GM21786 (cell line): Measurements from ENCODE around the gene F8A1.
"Not testable (repeated sequence)": the region's sequence is repeated elsewhere in the genome, so short reads cannot be mapped to it uniquely, and the experiment has no call there.

Source experiments
- ATAC-seq: cut with Tn5 transposase; IDR thresholded peaks from one replicate; pipeline ENCODE4 v1.9.1; 2021; ENCODE audit not compliant: unreplicated experiment

F8A1 gene

GRCh38 chrX:154886069-154886788 is at the start of gene F8A1:
TSS of gene F8A1 (plus strand) at chrX:154886355. CDS start at chrX:154886375, 20 bp downstream.
- peak; percentile 65 for ATAC-seq

DNA sequence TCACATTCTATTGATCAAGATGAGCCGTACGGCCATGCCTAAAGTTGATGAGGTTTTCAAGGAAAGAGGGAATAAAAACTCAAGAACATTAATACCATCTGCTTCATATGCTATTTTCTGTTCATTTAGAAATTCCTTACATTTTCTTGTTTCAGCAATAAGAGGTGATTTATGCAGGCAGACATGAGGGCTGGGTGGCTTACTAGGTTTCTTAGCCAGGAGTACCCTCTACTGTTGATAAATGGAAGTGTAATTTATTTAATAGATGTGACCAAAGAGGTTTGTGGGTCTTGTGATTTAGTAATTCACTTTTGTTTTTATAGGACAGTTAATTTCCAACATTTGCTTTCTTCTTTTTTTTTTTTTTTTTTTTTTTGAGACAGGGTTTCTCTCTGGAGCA is 45.3 kb upstream of the F8A1 start:
- ATAC-seq, result peak; percentile 47

GRCh38 chrX:154850957-154851611 is 35.1 kb upstream of the F8A1 start:
- ATAC-seq, result no peak

DNA sequence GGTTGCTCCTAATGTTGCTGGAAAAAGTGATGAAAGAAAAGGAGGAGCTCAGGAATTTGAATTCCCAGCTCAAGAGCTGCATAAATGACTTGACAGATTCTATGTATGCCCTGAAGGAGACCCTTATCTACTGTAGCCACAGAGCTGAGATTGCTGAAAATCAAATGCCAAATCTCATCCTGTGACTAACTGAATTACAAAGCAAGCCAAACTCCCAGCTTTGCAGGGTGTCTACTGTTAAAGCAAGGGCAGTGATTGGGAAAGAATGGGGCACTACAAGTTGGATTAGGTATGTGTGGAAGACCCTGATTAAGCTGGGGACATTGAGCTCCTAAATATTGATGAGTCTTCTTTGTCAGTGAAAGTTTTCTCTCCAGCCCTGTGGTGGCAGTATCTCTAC is 30.9 kb upstream of the F8A1 start:
- ATAC-seq, result no peak

DNA sequence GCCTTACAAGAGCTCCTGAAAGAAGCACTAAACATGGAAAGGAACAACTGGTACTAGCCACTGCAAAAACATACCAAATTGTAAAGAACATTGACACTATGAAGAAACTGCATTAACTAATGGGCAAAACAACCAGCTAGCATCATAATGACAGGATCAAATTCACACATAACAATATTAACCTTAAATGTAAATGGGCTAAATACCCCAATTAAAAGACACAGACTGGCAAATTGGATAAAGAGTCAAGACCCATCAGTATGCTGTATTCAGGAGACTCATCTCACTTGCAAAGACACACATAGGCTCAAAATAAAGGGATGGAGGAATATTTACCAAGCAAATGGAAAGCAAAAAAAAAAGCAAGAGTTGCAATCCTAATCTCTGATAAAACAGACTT is 17.6 kb upstream of the F8A1 start:
- not testable (repeated sequence) for ATAC-seq

DNA sequence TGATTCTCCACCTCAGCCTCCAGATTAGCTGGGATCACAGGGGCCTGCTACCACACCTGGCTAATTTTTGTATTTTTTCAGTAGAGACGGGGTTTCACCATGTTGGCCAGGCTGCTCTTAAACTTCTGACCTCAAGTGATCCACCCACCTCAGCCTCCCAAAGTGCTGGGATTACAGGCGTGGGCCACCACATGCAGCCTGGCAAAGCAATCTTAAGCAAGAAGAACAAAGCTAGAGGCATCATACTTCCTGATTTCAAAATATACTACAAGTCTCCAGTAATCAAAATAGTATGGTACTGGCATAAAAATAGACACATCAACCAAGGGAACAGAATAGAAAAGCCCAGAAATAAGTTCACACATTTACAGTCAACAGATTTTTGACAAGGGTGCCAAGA is 12.8 kb upstream of the F8A1 start:
- ATAC-seq, result no peak

DNA sequence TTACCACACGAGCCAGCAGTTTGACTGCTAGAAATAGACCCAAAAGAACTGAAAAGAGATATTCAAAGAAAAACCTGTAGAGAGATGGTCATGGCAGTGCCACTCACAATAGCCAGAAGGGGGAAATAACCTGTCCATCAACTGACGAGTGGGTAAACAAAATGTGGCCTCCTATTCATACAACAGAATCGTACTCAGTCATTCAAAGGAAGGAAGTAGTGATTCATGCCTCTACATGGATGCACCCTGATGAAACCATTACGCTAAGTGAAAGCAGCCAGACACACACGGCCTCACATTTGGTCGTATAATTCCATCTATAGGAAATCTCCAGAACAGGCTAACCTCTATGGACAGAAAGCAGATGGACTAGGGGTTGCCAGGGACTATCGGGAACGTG is 2.1 kb upstream of the F8A1 start:
- ATAC-seq, result not testable (repeated sequence)

- not testable (repeated sequence) for ATAC-seq
Measured at GRCh38 chrX:154885057-154885456, 1.1 kb upstream of the F8A1 start.

DNA sequence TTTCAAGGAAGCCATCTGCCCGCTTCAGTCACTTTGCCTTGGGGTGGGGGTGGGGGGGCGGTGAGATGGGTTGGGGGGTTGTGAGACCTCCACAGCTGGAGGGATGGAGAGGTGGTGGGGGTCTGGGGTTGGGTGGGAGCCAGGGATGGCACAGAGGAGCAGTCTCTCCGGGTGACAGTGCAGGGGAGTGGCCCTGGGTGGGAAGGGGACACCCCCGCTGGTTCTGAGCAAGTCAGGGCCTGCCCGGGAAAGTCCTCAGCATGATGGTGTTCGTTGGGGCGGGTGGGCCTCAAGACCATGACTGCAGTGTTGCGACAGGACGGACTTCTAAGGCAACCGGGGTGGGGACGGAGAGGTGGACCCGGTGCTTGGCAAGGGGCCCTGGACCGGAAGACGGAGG is 606 bp upstream of the F8A1 start:
- ATAC-seq, result not testable (repeated sequence)

DNA sequence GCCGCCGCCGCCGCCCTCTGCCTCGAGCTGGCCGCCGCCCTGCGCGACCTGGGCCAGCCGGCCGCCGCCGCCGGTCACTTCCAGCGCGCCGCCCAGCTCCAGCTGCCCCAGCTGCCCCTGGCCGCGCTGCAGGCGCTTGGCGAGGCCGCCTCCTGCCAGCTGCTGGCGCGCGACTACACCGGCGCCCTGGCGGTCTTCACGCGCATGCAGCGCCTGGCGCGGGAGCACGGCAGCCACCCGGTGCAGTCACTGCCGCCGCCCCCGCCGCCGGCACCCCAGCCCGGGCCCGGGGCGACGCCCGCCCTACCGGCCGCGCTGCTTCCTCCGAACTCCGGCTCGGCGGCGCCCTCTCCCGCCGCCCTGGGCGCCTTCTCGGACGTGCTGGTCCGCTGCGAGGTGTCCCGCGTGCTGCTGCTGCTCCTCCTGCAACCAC is 650 bp downstream of the F8A1 start:
- ATAC-seq, result peak; percentile 54

DNA sequence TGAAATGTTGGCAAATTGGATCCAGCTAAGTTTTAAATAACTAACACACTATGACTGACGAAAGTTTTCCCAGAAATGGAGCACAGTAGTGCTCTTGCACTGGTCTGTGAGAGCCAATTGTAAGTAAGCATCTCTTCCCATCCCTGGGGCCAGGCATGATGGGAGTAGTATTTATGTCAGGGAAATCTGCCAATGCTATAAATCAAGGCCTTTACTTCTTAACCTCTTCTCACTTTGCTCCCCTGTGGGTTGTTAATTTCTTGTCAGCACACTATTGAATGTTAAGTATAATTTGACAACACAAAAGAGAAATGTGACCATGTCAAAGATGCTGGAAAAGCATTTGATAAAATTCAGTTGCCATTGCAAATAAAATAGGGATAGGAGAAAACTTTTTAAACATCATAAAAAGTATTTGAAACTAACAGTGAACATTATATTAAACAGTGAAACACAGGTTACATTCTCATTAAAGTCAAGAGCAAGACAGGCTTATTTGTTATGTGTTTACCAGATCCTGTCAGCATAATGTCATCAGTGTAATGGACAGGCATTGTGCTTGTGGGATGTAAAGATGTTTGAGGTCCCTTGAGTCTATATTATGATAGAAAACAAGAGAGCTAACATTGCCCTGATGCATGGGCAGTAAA is 5.0 kb downstream of the F8A1 start:
- no peak for ATAC-seq

DNA sequence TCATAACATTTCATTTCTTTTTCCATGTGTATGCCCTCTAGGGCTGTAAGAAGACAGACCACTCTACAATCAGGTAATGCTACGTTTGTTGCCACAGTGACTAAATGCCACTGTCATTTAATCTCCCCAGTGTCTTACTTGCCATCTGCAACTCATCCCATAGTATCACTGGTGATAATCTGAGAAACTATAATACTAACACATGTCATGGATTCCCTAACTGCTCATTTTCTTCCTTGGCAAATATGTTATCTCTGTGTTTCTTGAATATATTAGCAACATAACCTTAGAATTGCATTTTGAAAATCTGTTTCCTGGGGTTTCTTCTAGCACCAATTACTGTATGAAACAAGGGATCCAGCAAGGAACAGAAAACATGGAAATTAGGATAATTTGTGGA is 6.1 kb downstream of the F8A1 start:
- ATAC-seq, result no peak

GRCh38 chrX:154900323-154900722 is 14.2 kb downstream of the F8A1 start:
- ATAC-seq, result no peak

GRCh38 chrX:154902408-154902807 is 16.3 kb downstream of the F8A1 start:
- no peak for ATAC-seq

GRCh38 chrX:154908821-154909220 is 22.7 kb downstream of the F8A1 start:
- no peak for ATAC-seq

GRCh38 chrX:154910048-154910447 is 23.9 kb downstream of the F8A1 start:
- ATAC-seq, result not testable (repeated sequence)

DNA sequence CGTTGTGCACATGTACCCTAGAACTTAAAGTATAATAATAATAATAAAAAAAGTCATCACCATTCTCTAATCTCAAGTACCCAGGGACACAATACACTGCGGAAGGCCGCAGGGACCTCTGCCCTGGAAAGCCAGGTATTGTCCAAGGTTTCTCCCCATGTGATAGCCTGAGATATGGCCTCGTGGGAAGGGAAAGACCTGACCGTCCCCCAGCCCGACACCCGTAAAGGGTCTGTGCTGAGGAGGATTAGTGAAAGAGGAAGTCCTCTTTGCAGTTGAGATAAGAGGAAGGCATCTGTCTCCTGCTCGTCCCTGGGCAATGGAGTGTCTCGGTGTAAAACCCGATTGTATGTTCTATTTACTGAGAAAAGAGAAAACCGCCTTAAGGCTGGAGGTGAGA is 24.4 kb downstream of the F8A1 start:
- not testable (repeated sequence) for ATAC-seq

GRCh38 chrX:154914052-154914451 is 27.9 kb downstream of the F8A1 start:
- ATAC-seq, result no peak

GRCh38 chrX:154918060-154918483 is 31.9 kb downstream of the F8A1 start:
- ATAC-seq, result no peak

DNA sequence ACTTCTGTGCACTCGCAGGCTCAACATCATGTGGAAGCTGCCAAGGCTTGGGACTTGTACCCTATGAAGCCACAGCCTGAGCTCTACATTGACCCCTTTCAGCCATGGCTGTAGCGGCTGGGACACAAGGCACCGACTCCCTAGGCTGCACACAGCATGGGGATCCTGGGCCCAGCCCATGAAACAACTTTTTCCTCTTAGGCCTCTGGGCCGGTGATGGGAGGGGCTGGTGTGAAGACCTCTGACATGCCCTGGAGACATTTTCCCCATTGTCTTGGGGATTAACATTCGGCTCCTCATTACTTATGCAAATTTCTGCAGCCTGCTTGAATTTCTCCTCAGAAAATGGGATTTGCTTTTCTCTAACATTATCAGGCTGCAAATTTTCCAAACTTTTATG is 38.6 kb downstream of the F8A1 start:
- ATAC-seq, result not testable (repeated sequence)
